Measurements from ENCODE around the gene PGP. TPM values are rescaled to one million over a fixed set of nuclear protein-coding genes. Genes with fewer than 3 reads are reported as not detected.
A peak's percentile ranks its signal among the peaks of the same experiment; 100 is the strongest.

PGP gene
- total RNA-seq, 1 experiment from 2014 or later: 38.3 TPM

GRCh38 chr16:2230376-2230775 is 15.7 kb upstream of the PGP start:
- Histone ChIP-seq H4K20me1 (ENCODE audit: control insufficient read depth, insufficient read depth, insufficient read length) (no peaks in the 10 kb centered on the region), H2BK120ac (ENCODE audit: low read depth, low read length, poor library complexity, severe bottlenecking) (no peak overlapping the region), H3K23me2 (ENCODE audit: insufficient read length, low read depth, low read length, poor library complexity, severe bottlenecking) (no peaks in the 10 kb centered on the region), H4K5ac (ENCODE audit: insufficient read length, low read depth, low read length) (no peak overlapping the region), H2AFZ (ENCODE audit: low read length) (no peak overlapping the region), H4K8ac (replicated peaks; ENCODE audit: insufficient read length, low read depth, low read length) (no peak overlapping the region), H2BK20ac (ENCODE audit: low read depth, low read length, poor library complexity, severe bottlenecking) (no peak overlapping the region), H3T11ph (ENCODE audit: low read length) (no peak overlapping the region), H3K79me1 (ENCODE audit: insufficient read depth, low read depth, low read length, poor library complexity, severe bottlenecking) (no peaks in the 10 kb centered on the region), H3K27me3 (ENCODE audit: insufficient read depth, low read length) (no peaks in the 10 kb centered on the region), H3K23ac (ENCODE audit: insufficient read length, low read depth, low read length) (no peak overlapping the region), H4K91ac (ENCODE audit: insufficient read length, low read depth, low read length) (no peak overlapping the region), H3K4ac (ENCODE audit: low read depth, low read length) (no peak overlapping the region), H3K9ac (ENCODE audit: extremely low read depth, insufficient read length, low read length) (no peak overlapping the region), H3K9me3 (ENCODE audit: control insufficient read depth, low read depth, low read length) (no peaks in the 10 kb centered on the region), H3K27ac (ENCODE audit: insufficient read length, low read depth, low read length) (no peak overlapping the region), H2BK5ac (ENCODE audit: insufficient read length, low read length) (no peak overlapping the region), H2BK15ac (ENCODE audit: low read depth, low read length) (no peak overlapping the region), H3K4me1 (ENCODE audit: insufficient read depth, low read length) (no peaks in the 10 kb centered on the region), H3K56ac (ENCODE audit: insufficient read length, low read depth, low read length) (no peak overlapping the region), H3K79me2 (ENCODE audit: insufficient read depth, low read length) (peaks cover 3% of the 10 kb centered on the region; the same call in 1 of the 2 replicates), H3K4me2 (ENCODE audit: insufficient read depth, insufficient read length, low read length) (no peak overlapping the region), H3K18ac (ENCODE audit: insufficient read length, low read depth, low read length) (no peak overlapping the region), H2BK12ac (ENCODE audit: insufficient read length, low read depth, low read length) (no peak overlapping the region), H2AK5ac (ENCODE audit: insufficient read length, low read length) (no peak overlapping the region), H3K14ac (ENCODE audit: insufficient read depth, low read length) (no peak overlapping the region)
- Mint-ChIP-seq H3K4me1 (no peaks in the 10 kb centered on the region; a peak in 1 of 4 replicates), H3K27me3 (ENCODE audit: low read depth) (no peaks in the 10 kb centered on the region; the same call in 1 of the 2 replicates), H3K36me3 (ENCODE audit: insufficient read depth in 1 of 3, low read depth in 3 of 3) (peaks cover 2 to 30% (median 16%) of the 10 kb centered on the region in 3 experiments; a peak in 6 of 7 replicates), H3K9me3 (no peaks in the 10 kb centered on the region), H3K4me3 (peak overlapping the region in 1 of 2 experiments; percentile 29; a peak in 1 of 5 replicates), H3K27ac (peak overlapping the region in 1 of 3 experiments; percentile 64; a peak in 1 of 7 replicates)
- no CpG with 5 or more reads among the region's 13 CpGs for WGBS (ENCODE audit: extremely low coverage, insufficient read length, low lambda C conversion rate)
- no peak for DNase-seq
- TF ChIP-seq CTCF (conservative IDR thresholded peaks at IDR 0.05): no peak

Measured in H9 (cell line).